Calu3 (cell line): Measurements from ENCODE around the gene PCGF3. TPM values are rescaled to one million over a fixed set of nuclear protein-coding genes. Genes with fewer than 3 reads are reported as not detected.

Experiments
- BruUV-seq: library from RNA; stranded (reverse); fragments of 400-500 nt; replicated peaks from 2 replicates; lab custom pipeline; 2021; lab: Mats Ljungman, UMichigan
- CTCF ChIA-PET: fragments of 300-600 bp; sonication (Branson Sonifier 250); formaldehyde crosslinking; loops from one replicate; lab custom pipeline; 2022; ENCODE audit warnings: antibody characterized with exemption; lab: Charles Lee
- DNase-seq: peaks from one replicate; pipeline ENCODE4 v3.0.0; 2022
- H3K27ac Mint-ChIP-seq: one replicate; pipeline ENCODE4 v1.8.0; 2022; ENCODE audit warnings: mixed read lengths; ENCODE audit not compliant: unreplicated experiment
- H3K27me3 Mint-ChIP-seq: one replicate; pipeline ENCODE4 v1.8.0; 2022; ENCODE audit warnings: mixed read lengths; ENCODE audit not compliant: unreplicated experiment
- H3K36me3 Mint-ChIP-seq: one replicate; pipeline ENCODE4 v1.8.0; 2022; ENCODE audit warnings: mild to moderate bottlenecking, moderate library complexity, mixed read lengths; ENCODE audit not compliant: insufficient read depth, unreplicated experiment
- H3K4me1 Mint-ChIP-seq: one replicate; pipeline ENCODE4 v1.8.0; 2022; ENCODE audit warnings: mild to moderate bottlenecking, low read depth, mixed read lengths; ENCODE audit not compliant: unreplicated experiment
- H3K4me3 Mint-ChIP-seq: one replicate; pipeline ENCODE4 v1.8.0; 2022; ENCODE audit warnings: mild to moderate bottlenecking, low read depth, moderate library complexity, mixed read lengths; ENCODE audit not compliant: unreplicated experiment
- H3K9me3 Mint-ChIP-seq: one replicate; pipeline ENCODE4 v1.8.0; 2022; ENCODE audit warnings: low read depth, mixed read lengths; ENCODE audit not compliant: unreplicated experiment
- intact Hi-C: fragments of 100-400 bp; cut with micrococcal nuclease; formaldehyde crosslinking; loops from one replicate; pipeline ENCODE4 v1.10.0; 2022; ENCODE audit not compliant: unreplicated experiment
- total RNA-seq: library from RNA; stranded (reverse); gene quantifications from 2 replicates; pipeline ENCODE4 v1.2.3, GENCODE V29; 2022
- TF ChIP-seq, protein P1 (sequence below): fragments of 200-600 bp; IDR thresholded peaks from one replicate; pipeline ENCODE4 v1.8.0; 2022; ENCODE audit warnings: antibody characterized with exemption; ENCODE audit not compliant: unreplicated experiment

Gene PCGF3
- total RNA-seq, 1 experiment from 2014 or later: 30.0 TPM

DNA sequence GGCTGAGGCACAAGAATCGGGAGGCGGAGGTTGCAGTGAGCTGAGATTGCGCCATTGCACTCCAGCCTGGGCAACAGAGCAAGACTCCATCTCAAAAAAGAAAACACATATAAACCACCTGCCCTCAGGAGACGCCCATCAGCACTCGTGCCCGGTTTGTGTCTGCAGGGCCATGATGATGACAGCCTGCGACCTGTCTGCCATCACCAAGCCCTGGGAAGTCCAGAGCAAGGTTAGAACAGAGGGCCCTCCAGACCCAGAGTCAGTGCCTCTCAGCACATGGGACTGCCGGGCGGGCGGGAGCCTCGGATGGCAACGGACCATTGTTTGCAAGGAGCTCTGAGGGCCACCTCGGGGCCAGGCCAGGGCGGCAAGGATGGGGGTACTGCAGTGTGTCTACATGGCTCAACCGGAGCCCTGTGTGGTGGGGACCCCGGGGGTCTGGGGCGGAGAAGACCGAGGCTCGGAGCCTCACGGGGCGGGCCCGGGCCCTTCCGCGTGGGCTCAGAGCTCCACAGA, 40.9 kb upstream of the PCGF3 start:
- peaks cover 5% of the 10 kb centered on the region for H3K36me3 Mint-ChIP-seq
- no peak overlapping the region for H3K27ac Mint-ChIP-seq
- H3K9me3 Mint-ChIP-seq: peaks cover 7% of the 10 kb centered on the region
- intact Hi-C loops: no loop called here
- no TSS peak for BruUV-seq
- H3K27me3 Mint-ChIP-seq: no peaks in the 10 kb centered on the region
- no peak overlapping the region for H3K4me3 Mint-ChIP-seq
- CTCF ChIA-PET: no interaction called here
- TF ChIP-seq, protein P1, sequence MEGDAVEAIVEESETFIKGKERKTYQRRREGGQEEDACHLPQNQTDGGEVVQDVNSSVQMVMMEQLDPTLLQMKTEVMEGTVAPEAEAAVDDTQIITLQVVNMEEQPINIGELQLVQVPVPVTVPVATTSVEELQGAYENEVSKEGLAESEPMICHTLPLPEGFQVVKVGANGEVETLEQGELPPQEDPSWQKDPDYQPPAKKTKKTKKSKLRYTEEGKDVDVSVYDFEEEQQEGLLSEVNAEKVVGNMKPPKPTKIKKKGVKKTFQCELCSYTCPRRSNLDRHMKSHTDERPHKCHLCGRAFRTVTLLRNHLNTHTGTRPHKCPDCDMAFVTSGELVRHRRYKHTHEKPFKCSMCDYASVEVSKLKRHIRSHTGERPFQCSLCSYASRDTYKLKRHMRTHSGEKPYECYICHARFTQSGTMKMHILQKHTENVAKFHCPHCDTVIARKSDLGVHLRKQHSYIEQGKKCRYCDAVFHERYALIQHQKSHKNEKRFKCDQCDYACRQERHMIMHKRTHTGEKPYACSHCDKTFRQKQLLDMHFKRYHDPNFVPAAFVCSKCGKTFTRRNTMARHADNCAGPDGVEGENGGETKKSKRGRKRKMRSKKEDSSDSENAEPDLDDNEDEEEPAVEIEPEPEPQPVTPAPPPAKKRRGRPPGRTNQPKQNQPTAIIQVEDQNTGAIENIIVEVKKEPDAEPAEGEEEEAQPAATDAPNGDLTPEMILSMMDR: no peak
- no peak for DNase-seq
- H3K4me1 Mint-ChIP-seq: no peaks in the 10 kb centered on the region

DNA sequence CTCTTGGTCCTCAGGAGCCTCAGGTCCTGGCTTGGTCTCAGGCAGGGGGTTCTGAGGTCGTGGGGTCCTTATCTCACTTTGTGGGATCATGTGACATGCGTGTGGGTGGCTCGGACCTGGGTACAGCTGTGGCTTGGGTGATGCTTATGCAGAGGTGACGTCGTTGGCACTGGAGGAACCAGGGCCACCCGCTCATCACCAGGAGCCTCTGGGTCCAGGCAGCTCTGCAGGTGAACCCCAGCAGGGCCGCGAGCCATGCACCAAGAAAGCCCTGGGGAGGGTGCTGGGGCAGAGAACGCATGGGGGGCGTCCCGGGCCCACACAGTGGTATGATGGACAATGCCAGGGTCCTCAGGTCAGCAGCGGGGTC, 40.3 kb upstream of the PCGF3 start:
- Mint-ChIP-seq H3K27ac (no peak overlapping the region), H3K27me3 (no peaks in the 10 kb centered on the region), H3K4me3 (no peak overlapping the region), H3K9me3 (peaks cover 5% of the 10 kb centered on the region), H3K4me1 (no peaks in the 10 kb centered on the region), H3K36me3 (peaks cover 5% of the 10 kb centered on the region)
- BruUV-seq: no TSS peak
- TF ChIP-seq, protein P1: no peak
- DNase-seq: no peak
- CTCF ChIA-PET: no interaction called here
- intact Hi-C loops: no loop called here

DNA sequence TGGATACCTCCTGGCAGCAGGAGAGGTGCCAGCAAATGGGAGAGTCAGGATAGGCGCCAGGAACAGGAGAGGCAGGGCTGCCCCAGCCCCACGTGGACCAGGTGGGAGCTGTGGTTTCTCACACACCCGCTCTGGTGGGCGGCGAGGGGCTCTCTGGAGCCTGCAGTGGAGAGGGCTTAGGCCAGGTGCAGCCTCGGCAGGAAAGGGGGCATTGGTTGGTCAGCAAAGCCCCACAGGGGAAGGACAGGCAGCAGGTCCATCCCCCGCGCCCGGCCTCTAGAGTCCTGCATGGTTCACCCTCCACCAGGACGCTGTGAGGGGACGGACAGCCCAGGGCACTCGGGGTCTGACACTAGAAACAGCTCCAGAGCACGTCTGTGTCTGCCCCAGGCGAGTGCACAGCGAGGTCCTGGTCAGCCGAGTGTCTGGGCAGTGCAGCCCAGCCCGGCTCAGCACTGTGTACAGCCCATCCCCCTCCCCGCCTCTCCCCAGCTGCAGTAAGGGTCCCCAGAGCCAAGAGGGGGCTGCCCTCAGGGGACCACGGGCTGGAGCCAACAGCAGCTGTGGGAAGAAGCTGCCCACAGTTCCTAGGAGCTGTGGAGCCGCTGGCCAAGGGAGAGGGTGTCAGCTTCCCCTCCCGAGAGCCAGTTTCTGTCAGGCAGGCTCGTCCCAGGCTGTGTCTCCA, 39.7 kb upstream of the PCGF3 start:
- no peak for DNase-seq
- CTCF ChIA-PET: no interaction called here
- no peaks in the 10 kb centered on the region for H3K4me1 Mint-ChIP-seq
- peaks cover 5% of the 10 kb centered on the region for H3K36me3 Mint-ChIP-seq
- TF ChIP-seq, protein P1: no peak
- H3K4me3 Mint-ChIP-seq: no peak overlapping the region
- H3K9me3 Mint-ChIP-seq: peaks cover 1% of the 10 kb centered on the region
- intact Hi-C loops: no loop called here
- H3K27ac Mint-ChIP-seq: no peak overlapping the region
- H3K27me3 Mint-ChIP-seq: no peaks in the 10 kb centered on the region
- BruUV-seq: no TSS peak

DNA sequence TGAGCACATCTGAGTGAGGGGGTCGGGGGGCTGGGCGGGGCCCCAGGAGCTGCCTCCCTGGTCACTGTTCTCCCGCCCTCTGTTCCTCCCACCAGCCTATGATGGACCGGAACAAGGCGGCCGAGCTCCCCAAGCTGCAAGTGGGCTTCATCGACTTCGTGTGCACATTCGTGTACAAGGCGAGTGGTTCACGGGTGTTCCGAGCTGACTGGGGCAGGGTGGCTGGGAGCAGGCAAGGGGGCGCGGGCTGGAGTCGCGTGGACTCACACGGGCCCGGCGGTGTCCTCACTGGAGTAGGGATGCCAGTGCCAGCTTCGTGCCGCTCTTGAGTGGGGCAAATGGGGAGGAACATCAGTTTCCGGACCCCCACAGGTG, 39.2 kb upstream of the PCGF3 start:
- BruUV-seq: no TSS peak

More for the DNA sequence above, 39.2 kb upstream of the PCGF3 start:
- H3K4me1 Mint-ChIP-seq: no peaks in the 10 kb centered on the region
- no peak for DNase-seq
- TF ChIP-seq, protein P1: no peak
- peaks cover 5% of the 10 kb centered on the region for H3K36me3 Mint-ChIP-seq
- CTCF ChIA-PET: no interaction called here
- H3K4me3 Mint-ChIP-seq: no peak overlapping the region
- intact Hi-C loops: no loop called here
- no peak overlapping the region for H3K27ac Mint-ChIP-seq
- H3K9me3 Mint-ChIP-seq: no peaks in the 10 kb centered on the region
- H3K27me3 Mint-ChIP-seq: no peaks in the 10 kb centered on the region
